Pancreas (tissue), 10 donors: ENCODE results near the gene MTCL1. TPM values are rescaled to one million over a fixed set of nuclear protein-coding genes. Genes with fewer than 3 reads are reported as not detected.

Experiments
- ATAC-seq, 4 donors: fragments of 200-7000 bp; cut with Tn5 transposase; one replicate each; pipeline versions ENCODE4 v1.8.0 to v1.9.1; 2020; ENCODE audit warnings: mild to moderate bottlenecking in 4 of 4, moderate library complexity in 4 of 4
- DNase-seq, 6 donors: peaks; one replicate each; pipeline ENCODE4 v3.0.0-alpha.2; 2020
- FAIRE-seq: peaks from 2 replicates; lab custom pipeline; 2012; peaks lifted over from hg19 to GRCh38; lab: Jason Lieb, UNC
- H3K27ac ChIP-seq, 4 donors: fragments of 200-600 bp; sonication (generic); 1 replicate in 3 of 4; 2 replicates in 1 of 4; pipeline versions ENCODE4 v1.5.0 to v1.8.0; 2020
- H3K27me3 ChIP-seq, 4 donors: fragments of 200-600 bp; one replicate each; pipeline ENCODE4 v1.8.0; 2021
- H3K36me3 ChIP-seq, 3 donors: fragments of 200-600 bp; sonication (generic) in 1 of 3; one replicate each; pipeline versions ENCODE4 v1.5.0 to v1.8.0; 2020 to 2021
- H3K4me1 ChIP-seq, 3 donors: fragments of 200-600 bp; one replicate each; pipeline ENCODE4 v1.8.0; 2021
- H3K4me3 ChIP-seq, 4 donors: fragments of 200-600 bp; sonication (generic) in 2 of 4; one replicate each; pipeline versions ENCODE4 v1.5.0 to v1.8.0; 2020 to 2021
- H3K9me3 ChIP-seq, 4 donors: fragments of 200-600 bp; one replicate each; pipeline ENCODE4 v1.8.0; 2021
- CTCF ChIP-seq, 4 donors: fragments of 200-600 bp; sonication (generic) in 3 of 4; IDR thresholded peaks; one replicate each; pipeline versions ENCODE4 v1.5.0 to v1.8.0; 2021; ENCODE audit warnings: antibody characterized with exemption in 4 of 4
- WGBS, 2 donors: extraction: QIAGEN DNeasy Blood & Tissue Kit; methylation state at CpG; one replicate each; pipeline ENCODE4 v1.1.7; 2013; 5-methylcytosine and 5-hydroxymethylcytosine counted together
- intact Hi-C, 3 donors: fragments of 100-400 bp; cut with DNase I; formaldehyde crosslinking; loops; one replicate each; pipeline versions ENCODE4 v1.11.1 to v1.14.2; 2022
- polyA plus RNA-seq, 2 donors: library from polyadenylated mRNA; stranded (reverse); fragments of 200-250 nt; gene quantifications; one replicate each; pipeline ENCODE4 v1.2.3, GENCODE V29; 2013
- total RNA-seq, 6 donors: library from RNA; stranded (reverse); fragmentation: NEBNext Ultra II Directional in 4 of 6; extraction: Animal tissue kit (Norgen Biotek cat#: 25700) in 4 of 6; gene quantifications; one replicate each; pipeline versions ENCODE4 v1.2.1 to v1.2.4, GENCODE V29; 2021 to 2023
- donor health status: healthy with polysubstance abuse.
- donor health status: DM: no; HTN: no; CAD: no; lungs with moderate emphysema.
- donor health status: DM: no; HTN: no; CAD: no.
- donor health status: control.
- donor health status: control.
- donor health status: Bipolar disorder and iron deficiency.
- donor health status: DM: yes; HTN: yes; CAD: no.
- donor health status: DM: no; HTN: no; CAD: no.
- donor health status: DM: no; HTN: no; CAD: no.
- donor health status: DM: yes; HTN: yes; CAD: no.

MTCL1 gene
- total and polyA plus RNA-seq, 8 donors: 9.2 to 18.4 (median 12.9) TPM

GRCh38 chr18:8717011-8717770, 11.8 kb downstream of the MTCL1 start:
- no peak for ATAC-seq
- FAIRE-seq: no peak
- H3K4me1 ChIP-seq: peaks cover 0 to 5% (median 0%) of the 10 kb centered on the region in 3 donors
- 91% methylated on average over 13 of the region's 13 CpGs for WGBS, 2 donors
- no peak overlapping the region for H3K4me3 ChIP-seq
- intact Hi-C loops: no loop called here
- no peak for DNase-seq
- H3K27ac ChIP-seq: no peak overlapping the region
- H3K27me3 ChIP-seq: no peaks in the 10 kb centered on the region
- H3K36me3 ChIP-seq: no peaks in the 10 kb centered on the region
- H3K9me3 ChIP-seq: no peaks in the 10 kb centered on the region
- TF ChIP-seq CTCF (IDR thresholded peaks at IDR 0.05): no peak

GRCh38 chr18:8718401-8718913, 13.1 kb downstream of the MTCL1 start:
- 92% methylated on average over 16 of the region's 16 CpGs for WGBS, 2 donors
- no peak for DNase-seq

GRCh38 chr18:8719192-8719591, 13.8 kb downstream of the MTCL1 start:
- intact Hi-C loops: no loop called here
- H3K4me3 ChIP-seq: no peak overlapping the region
- FAIRE-seq (no peak), ATAC-seq (peak; percentile 23 to 77 (median 66)), DNase-seq (no peak)
- H3K9me3 ChIP-seq: no peaks in the 10 kb centered on the region
- H3K36me3 ChIP-seq: no peaks in the 10 kb centered on the region
- WGBS, 2 donors: 22 to 48% methylated on average over 4 of the region's 4 CpGs
- TF ChIP-seq CTCF (IDR thresholded peaks at IDR 0.05): no peak
- no peaks in the 10 kb centered on the region for H3K27me3 ChIP-seq
- H3K4me1 ChIP-seq: peaks cover 0 to 5% (median 0%) of the 10 kb centered on the region in 3 donors
- H3K27ac ChIP-seq: no peak overlapping the region

More at GRCh38 chr18:8718401-8718913, 13.1 kb downstream of the MTCL1 start:
- Histone ChIP-seq H3K4me1 (peaks cover 0 to 5% (median 0%) of the 10 kb centered on the region in 3 donors), H3K4me3 (no peak overlapping the region), H3K27ac (no peak overlapping the region), H3K27me3 (no peaks in the 10 kb centered on the region), H3K9me3 (no peaks in the 10 kb centered on the region), H3K36me3 (no peaks in the 10 kb centered on the region)
- TF ChIP-seq CTCF (IDR thresholded peaks at IDR 0.05): no peak
- ATAC-seq (no peak), FAIRE-seq (no peak)
- intact Hi-C loops: no loop called here

- TF ChIP-seq CTCF (IDR thresholded peaks at IDR 0.05): no peak
- no peaks in the 10 kb centered on the region for H3K9me3 ChIP-seq
- FAIRE-seq (no peak), ATAC-seq (no peak), DNase-seq (no peak)
- H3K4me3 ChIP-seq: no peak overlapping the region
- WGBS, 2 donors: 85 to 90% methylated on average over 7 of the region's 7 CpGs
- H3K27ac ChIP-seq: no peak overlapping the region
- H3K27me3 ChIP-seq: no peaks in the 10 kb centered on the region
- no peaks in the 10 kb centered on the region for H3K36me3 ChIP-seq
- intact Hi-C loops: no loop called here
- H3K4me1 ChIP-seq: peaks cover 0 to 5% (median 0%) of the 10 kb centered on the region in 3 donors
Measured at GRCh38 chr18:8720141-8720540, 14.8 kb downstream of the MTCL1 start.
